ENCODE results near the gene ACSBG1.

ACSBG1 gene

DNA sequence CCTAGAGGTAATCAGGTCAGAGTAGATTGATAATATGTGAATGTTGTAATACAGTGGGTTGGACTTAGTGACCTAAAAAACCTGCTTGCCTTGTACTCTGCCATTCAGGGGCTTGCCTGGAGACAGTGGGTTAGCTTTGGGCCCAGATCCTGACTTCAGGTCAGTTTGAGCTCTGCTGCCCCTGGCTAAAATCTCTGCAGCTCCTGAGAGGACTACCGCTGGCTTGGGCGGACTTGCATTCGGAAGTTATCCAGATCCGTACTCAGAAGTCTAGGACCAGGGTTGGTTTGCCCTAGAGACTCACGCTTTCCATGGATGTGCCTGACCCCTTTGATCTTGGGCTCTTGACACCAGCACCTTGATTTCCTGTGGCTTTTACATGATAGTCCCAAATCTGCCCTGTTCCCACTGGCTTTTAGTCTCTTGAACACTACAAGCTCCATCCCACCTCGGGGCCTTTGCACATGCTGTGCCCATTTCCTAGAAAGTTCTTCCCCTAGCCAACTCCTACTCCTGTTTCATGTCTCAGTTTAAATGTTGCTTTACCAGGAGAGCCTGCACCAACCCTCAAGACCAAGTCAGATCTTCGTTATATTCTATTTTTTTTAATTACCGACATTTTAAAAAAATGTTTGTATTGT lies 5.9 kb downstream of the ACSBG1 start:
- DNase-seq (ENCODE audit: low spot score) = no peak
- TF ChIP-seq, protein P1, sequence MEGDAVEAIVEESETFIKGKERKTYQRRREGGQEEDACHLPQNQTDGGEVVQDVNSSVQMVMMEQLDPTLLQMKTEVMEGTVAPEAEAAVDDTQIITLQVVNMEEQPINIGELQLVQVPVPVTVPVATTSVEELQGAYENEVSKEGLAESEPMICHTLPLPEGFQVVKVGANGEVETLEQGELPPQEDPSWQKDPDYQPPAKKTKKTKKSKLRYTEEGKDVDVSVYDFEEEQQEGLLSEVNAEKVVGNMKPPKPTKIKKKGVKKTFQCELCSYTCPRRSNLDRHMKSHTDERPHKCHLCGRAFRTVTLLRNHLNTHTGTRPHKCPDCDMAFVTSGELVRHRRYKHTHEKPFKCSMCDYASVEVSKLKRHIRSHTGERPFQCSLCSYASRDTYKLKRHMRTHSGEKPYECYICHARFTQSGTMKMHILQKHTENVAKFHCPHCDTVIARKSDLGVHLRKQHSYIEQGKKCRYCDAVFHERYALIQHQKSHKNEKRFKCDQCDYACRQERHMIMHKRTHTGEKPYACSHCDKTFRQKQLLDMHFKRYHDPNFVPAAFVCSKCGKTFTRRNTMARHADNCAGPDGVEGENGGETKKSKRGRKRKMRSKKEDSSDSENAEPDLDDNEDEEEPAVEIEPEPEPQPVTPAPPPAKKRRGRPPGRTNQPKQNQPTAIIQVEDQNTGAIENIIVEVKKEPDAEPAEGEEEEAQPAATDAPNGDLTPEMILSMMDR (conservative IDR thresholded peaks at IDR 0.05; ENCODE audit: low read depth) = no peak
- CTCF ChIA-PET = interaction anchor here (1.1 kb wide), 2 partner anchors 12 to 107 kb away, joined by 4 to 5 read pairs; no protein-coding TSS in a partner anchor
- no peak overlapping the region for H3K27ac ChIP-seq
- POLR2A ChIA-PET (ENCODE audit: low non-redundant PET) = no interaction called here

DNA sequence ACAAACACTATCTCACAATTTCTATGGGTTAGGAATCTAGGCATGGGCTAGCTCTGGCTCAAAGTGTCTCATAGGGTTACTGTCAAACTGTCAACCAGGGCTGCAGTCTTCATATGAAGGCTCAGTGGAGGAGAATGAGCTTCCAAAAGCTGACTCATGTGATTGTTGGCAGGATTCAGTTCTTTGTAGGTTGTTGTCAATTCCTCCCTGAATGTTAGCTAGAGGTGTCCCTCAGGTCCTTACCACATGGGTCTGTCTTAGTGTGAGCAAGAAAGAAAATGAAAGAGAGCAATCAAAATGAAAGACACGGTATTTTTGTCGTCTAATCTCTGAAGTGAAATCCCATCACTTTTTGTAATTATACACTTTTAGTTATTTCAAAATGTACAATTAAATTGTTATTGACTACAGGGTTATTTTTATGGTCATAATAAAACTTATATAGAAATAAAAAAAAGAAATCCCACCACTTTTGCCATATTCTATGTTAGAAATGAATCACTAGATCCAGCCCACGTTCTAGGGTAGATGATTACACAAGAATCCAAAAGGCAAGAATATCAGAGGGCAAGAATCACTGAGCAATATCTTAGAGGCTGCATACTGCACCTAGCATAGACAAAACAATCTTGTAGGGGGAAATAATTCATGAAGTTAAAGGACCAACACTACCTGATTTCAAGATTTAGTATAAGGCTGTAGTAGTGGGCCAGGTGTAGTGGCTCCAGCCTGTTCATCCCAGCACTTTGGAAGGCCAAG lies 8.4 kb downstream of the ACSBG1 start:
- CTCF ChIA-PET = interaction anchor here (0.7 kb wide), 1 partner anchor 15 kb away, joined by 5 read pairs; no protein-coding TSS in a partner anchor
- no peak overlapping the region for H3K27ac ChIP-seq
- no peak for DNase-seq (ENCODE audit: low spot score)
- TF ChIP-seq, protein P1 (conservative IDR thresholded peaks at IDR 0.05; ENCODE audit: low read depth) = no peak
- POLR2A ChIA-PET (ENCODE audit: low non-redundant PET) = no interaction called here

GRCh38 chr15:78224023-78224411 lies 10.3 kb downstream of the ACSBG1 start:
- TF ChIP-seq, protein P1 (conservative IDR thresholded peaks at IDR 0.05; ENCODE audit: low read depth) = no peak
- CTCF ChIA-PET = no interaction called here
- POLR2A ChIA-PET (ENCODE audit: low non-redundant PET) = no interaction called here
- H3K27ac ChIP-seq = no peak overlapping the region
- no peak for DNase-seq (ENCODE audit: low spot score)

DNA sequence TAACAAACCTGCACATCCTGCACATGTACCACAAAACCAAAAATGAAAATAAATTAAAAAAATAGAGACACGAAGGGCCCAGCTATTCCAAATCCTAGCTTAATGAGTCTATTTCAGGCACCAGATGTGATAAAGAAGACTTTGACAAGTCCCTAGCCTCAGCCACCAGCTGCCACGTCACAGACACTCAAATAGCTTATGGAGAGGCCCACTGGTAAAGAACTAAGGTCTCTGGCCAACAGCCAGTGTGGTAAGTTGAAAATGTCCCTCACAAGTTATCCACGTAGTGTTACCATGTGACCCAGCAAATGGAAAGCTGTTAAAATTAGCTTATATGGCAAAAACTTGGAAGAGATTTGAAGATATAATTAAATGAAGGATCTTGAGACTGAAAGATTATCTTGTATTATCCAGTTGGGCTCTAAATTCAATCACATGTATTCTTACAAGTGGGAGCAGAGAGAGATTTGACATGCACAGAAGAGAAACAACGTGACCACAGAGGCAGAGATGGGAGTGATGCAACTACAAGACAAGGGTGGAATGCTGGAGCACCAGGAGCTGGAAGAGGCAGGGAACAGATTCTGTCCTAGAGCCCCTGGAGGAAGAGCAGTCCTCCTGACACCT lies 10.9 kb downstream of the ACSBG1 start:
- ChIA-PET CTCF (no interaction called here), POLR2A (ENCODE audit: low non-redundant PET) (no interaction called here)
- H3K27ac ChIP-seq = no peak overlapping the region
- TF ChIP-seq, protein P1 (conservative IDR thresholded peaks at IDR 0.05; ENCODE audit: low read depth) = no peak
- no peak for DNase-seq (ENCODE audit: low spot score)

DNA sequence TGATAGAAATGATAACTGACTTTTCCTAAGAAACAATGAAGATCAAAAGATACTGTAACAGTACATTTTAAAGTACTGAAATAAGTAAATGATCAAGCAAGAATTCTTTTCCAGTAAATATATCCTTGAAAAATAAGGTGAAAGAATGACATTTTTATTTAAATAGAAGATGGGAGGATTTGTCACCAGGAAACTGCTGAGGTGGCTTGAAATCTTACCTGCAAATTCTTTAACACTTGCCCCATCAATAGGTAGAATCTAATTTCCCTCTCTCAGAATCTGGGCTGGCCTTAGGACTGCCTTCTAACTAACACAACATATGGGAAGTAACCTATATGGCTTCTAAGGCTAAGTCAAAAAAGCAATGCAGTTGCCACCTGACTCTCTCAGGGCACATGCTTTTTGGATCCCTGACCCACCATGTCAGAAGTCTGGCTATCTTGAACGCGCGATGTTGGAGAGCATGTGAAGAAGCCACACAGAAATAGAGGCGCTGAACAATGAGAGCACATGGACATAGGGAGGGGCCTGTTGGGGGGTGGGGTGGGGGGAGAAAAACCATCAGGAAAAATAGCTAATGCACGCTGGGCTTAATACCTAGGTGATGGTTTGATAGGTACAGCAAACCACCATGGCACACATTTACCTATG lies 11.5 kb downstream of the ACSBG1 start:
- no peak overlapping the region for H3K27ac ChIP-seq
- TF ChIP-seq, protein P1 (conservative IDR thresholded peaks at IDR 0.05; ENCODE audit: low read depth) = no peak
- ChIA-PET POLR2A (ENCODE audit: low non-redundant PET) (no interaction called here), CTCF (interaction anchor here (0.7 kb wide), 1 partner anchor 448 kb away, joined by 3 read pairs; no protein-coding TSS in a partner anchor)
- no peak for DNase-seq (ENCODE audit: low spot score)

GRCh38 chr15:78220713-78221112 lies 13.7 kb downstream of the ACSBG1 start:
- TF ChIP-seq, protein P1 (conservative IDR thresholded peaks at IDR 0.05; ENCODE audit: low read depth) = no peak
- ChIA-PET POLR2A (ENCODE audit: low non-redundant PET) (no interaction called here), CTCF (interaction anchor here (0.6 kb wide), 1 partner anchor 287 kb away, joined by 4 read pairs; no protein-coding TSS in a partner anchor)
- DNase-seq (ENCODE audit: low spot score) = no peak
- H3K27ac ChIP-seq = no peak overlapping the region

Data from RWPE1 (cell line).